ENCODE measurements around the gene LCN12. TPM values are rescaled to one million over a fixed set of nuclear protein-coding genes. Genes with fewer than 3 reads are reported as not detected.

The LCN12 gene
- total RNA-seq, 2 experiments from 2014 or later: 0.68 to 1.2 TPM

GRCh38 chr9:136944519-136945332 is 7.3 kb upstream of the LCN12 start, which contains the start of the genes C8G and FBXW5:
Gene C8G (plus strand): TSS chr9:136945243. CDS start chr9:136945321, 78 bp downstream.
Gene FBXW5 (minus strand): TSS chr9:136944738. CDS start chr9:136944083, 655 bp downstream.
- peak within 1 kb of the TSS; percentile 81 for H3K27ac Mint-ChIP-seq
- no peaks in the 10 kb centered on the region for H3K27me3 Mint-ChIP-seq

DNA sequence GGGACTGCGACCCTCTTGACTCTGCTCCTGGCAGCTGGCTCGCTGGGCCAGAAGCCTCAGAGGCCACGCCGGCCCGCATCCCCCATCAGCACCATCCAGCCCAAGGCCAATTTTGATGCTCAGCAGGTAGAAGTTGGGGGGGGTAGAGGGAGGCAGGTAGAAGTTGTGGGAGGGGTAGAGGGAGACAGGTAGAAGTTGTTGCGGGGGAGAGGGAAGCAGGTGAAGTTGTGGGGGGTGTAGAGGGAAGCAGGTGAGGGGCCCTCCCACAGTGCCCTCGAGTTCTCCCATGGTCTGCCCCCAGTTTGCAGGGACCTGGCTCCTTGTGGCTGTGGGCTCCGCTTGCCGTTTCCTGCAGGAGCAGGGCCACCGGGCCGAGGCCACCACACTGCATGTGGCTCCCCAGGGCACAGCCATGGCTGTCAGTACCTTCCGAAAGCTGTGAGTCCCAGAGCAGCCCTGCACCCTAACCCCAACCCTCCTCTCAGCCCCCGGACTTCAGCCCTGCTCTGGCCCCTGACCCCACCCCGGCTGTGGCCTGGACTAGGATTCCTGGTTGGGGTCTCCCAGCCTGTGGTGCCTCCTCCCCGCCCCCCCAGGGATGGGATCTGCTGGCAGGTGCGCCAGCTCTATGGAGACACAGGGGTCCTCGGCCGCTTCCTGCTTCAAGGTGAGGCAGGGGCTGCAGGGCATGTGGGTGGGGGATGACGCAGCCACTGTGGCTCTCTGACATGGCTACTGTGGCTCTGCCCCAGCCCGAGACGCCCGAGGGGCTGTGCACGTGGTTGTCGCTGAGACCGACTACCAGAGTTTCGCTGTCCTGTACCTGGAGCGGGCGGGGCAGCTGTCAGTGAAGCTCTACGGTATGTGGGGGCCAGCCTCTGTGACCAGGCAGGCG is 6.5 kb upstream of the LCN12 start:
- H3K27ac Mint-ChIP-seq: peak overlapping the region; percentile 81
- no peaks in the 10 kb centered on the region for H3K27me3 Mint-ChIP-seq
- H3K4me1 Mint-ChIP-seq: peaks cover 20% of the 10 kb centered on the region
- no peaks in the 10 kb centered on the region for H3K9me3 Mint-ChIP-seq (ENCODE audit: low read depth)
- CTCF ChIA-PET: interaction anchor here (0.7 to 7.3 kb wide), 12 partner anchors 8 to 122 kb away, joined by 3 to 183 read pairs (median 4); partner anchors contain the start of genes ABCA2, AJM1, CLIC3 and FUT7
- no peak for DNase-seq
- no peak for ATAC-seq
- peaks cover 13% of the 10 kb centered on the region for H3K36me3 Mint-ChIP-seq
- H3K4me3 Mint-ChIP-seq: no peak overlapping the region

More at GRCh38 chr9:136944519-136945332, 7.3 kb upstream of the LCN12 start, which contains the start of the genes C8G and FBXW5:
- DNase-seq (peak; percentile 96), ATAC-seq (peak; percentile 81)
- Mint-ChIP-seq H3K4me3 (peak within 1 kb of the TSS; percentile 79), H3K4me1 (peaks cover 18% of the 10 kb centered on the region), H3K9me3 (ENCODE audit: low read depth) (no peaks in the 10 kb centered on the region), H3K36me3 (peaks cover 16% of the 10 kb centered on the region)
- CTCF ChIA-PET: interaction anchor here (0.7 to 7.3 kb wide), 22 partner anchors 9 to 244 kb away, joined by 3 to 183 read pairs (median 4); partner anchors contain the start of genes ABCA2, AJM1, CLIC3 and FUT7

DNA sequence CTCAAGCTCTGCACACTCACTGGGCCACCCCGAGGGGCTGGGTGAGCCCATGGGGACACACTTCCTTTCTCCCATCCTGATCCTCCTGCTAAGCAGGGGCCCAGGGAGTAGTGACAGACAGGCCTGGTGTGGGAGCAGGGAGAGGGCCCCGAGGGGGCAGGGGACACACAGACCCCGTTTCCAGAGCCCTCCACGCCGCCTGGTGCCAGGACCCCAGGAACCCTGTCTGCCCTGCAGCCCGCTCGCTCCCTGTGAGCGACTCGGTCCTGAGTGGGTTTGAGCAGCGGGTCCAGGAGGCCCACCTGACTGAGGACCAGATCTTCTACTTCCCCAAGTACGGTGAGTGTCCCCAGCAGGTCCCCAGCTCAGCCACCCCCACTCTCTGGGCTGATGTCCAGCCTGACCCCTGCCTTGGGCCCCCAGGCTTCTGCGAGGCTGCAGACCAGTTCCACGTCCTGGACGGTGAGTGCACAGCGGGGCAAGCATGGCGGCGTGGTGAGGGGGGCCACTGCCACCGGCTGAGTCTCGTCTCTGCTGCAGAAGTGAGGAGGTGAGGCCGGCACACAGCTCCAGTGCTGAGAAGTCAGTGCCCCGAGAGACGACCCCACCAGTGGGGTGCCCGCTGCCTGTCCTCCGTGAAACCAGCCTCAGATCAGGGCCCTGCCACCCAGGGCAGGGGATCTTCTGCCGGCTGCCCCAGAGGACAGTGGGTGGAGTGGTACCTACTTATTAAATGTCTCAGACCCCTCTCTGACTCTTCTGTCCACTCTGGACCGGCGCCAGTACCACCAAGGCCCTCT is 5.6 kb upstream of the LCN12 start:
- peaks cover 20% of the 10 kb centered on the region for H3K4me1 Mint-ChIP-seq
- CTCF ChIA-PET: interaction anchor here (0.5 to 7.3 kb wide), 9 partner anchors 9 to 122 kb away, joined by 3 to 183 read pairs (median 6); partner anchors contain the start of genes ABCA2, AJM1, CLIC3 and FUT7
- peaks cover 9% of the 10 kb centered on the region for H3K36me3 Mint-ChIP-seq
- ATAC-seq (no peak), DNase-seq (no peak)
- H3K27me3 Mint-ChIP-seq: no peaks in the 10 kb centered on the region
- no peaks in the 10 kb centered on the region for H3K9me3 Mint-ChIP-seq (ENCODE audit: low read depth)
- no peak overlapping the region for H3K4me3 Mint-ChIP-seq
- H3K27ac Mint-ChIP-seq: no peak overlapping the region

DNA sequence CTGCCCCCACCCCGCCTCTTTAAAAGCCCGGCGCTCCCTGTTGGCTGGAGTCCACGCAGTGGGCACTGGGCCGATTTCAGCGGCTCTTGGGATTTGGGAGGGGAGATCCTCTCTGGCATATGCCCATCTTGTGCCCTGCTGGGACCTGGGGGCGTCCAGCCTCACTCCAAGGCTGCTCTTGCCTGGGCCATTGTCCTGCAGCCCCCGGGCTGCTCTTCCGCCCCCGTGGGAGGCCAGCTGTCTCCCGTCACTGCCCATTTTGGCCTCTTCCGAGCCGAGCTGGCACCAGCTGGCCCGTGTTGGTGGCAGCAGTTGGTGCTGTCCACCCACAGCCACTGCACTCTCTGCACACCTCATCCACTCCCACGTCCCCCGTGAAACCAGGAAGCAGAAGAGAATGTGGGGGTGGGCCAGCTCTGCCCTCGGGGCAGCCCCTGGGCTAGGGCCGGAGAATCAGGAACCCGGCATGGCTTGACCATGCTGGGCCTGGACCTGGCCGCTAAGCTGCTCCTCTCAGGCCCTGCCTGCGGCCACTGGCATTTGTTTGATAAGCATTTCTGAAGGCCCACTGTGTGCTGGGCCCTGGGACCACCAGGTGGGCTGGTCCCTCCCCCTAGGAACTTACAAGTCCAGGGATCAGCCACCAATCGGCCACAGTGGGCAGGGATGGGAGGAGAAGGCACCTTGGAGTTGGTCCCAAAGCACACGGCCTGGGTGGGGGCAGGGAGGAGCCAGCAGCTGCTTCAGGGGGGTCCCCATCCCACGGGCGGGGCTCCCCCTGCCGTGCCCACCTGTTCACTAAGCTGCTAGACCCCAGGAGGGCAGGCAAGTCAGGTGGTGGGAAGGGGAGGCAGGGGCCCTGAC is 4.8 kb upstream of the LCN12 start:
- no peaks in the 10 kb centered on the region for H3K9me3 Mint-ChIP-seq (ENCODE audit: low read depth)
- peaks cover 5% of the 10 kb centered on the region for H3K36me3 Mint-ChIP-seq
- CTCF ChIA-PET: interaction anchor here (0.5 to 7.3 kb wide), 27 partner anchors 12 to 289 kb away, joined by 3 to 183 read pairs (median 6); partner anchors contain the start of genes ABCA2, AJM1, CLIC3 and FUT7
- no peak overlapping the region for H3K27ac Mint-ChIP-seq
- H3K4me3 Mint-ChIP-seq: no peak overlapping the region
- no peaks in the 10 kb centered on the region for H3K27me3 Mint-ChIP-seq
- peaks cover 20% of the 10 kb centered on the region for H3K4me1 Mint-ChIP-seq
- ATAC-seq: no peak
- DNase-seq: no peak

DNA sequence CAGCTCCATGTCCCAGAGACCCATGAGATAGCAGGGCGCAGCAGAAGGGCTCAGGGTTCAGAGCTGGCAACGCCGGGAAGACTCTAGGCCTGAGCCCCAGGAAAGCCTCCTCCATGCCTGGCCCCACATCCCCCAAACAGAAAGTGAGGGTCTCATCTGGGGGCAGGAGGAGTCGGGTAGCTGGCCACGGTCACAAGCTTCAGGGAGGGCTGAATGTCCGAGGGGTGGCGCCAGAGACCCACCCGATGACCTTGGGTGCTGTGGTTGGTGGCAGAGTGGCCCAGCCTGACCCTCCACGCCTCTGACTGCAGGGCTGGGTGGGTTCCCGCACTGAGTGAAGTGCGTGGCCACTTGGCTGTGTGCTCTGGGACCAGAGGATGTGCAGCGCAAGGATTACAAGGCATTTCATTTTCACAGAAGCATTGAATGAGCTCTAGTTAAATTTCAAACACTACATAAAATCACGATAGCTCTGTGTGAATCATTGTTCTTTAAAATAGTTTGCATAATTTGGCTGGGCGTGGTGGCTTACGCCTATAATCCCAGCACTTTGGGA is 4.0 kb upstream of the LCN12 start:
- Mint-ChIP-seq H3K4me1 (peaks cover 16% of the 10 kb centered on the region), H3K27me3 (no peaks in the 10 kb centered on the region), H3K4me3 (peak overlapping the region; percentile 15), H3K9me3 (ENCODE audit: low read depth) (no peaks in the 10 kb centered on the region), H3K27ac (peak overlapping the region; percentile 54), H3K36me3 (no peaks in the 10 kb centered on the region)
- CTCF ChIA-PET: interaction anchor here (0.6 to 7.3 kb wide), 29 partner anchors 11 to 288 kb away, joined by 3 to 183 read pairs (median 5); partner anchors contain the start of genes ABCA2, AJM1, CLIC3 and FUT7
- DNase-seq (peak; percentile 57), ATAC-seq (no peak)

DNA sequence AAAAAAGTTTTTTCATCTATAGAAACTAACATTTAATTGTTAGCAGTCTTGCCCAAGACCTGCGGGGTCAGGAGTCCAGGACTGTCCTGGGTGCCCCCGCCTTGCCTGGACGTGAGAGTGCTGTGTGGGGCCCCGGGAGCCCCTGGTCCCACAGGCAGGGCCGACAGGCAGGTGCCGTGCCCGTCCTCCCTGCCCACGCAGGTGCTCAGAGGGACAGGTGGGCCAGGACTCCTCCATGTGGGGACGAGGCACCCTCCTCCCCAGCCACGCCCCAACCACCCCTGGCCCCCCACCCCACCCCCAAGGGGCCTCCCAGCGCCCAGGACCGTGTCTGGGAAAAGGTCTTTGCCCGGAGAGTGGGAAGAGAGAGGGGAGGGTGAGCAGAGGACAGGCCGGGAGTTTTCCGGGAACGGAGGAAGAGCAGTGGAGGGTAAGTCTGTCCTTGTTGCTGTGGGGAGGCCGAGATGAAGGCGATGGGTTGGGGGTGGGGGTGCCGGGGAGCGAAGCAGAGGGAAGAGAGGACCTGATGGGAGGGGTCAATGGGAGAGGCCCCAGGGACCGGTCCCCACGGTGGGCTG is 2.7 kb upstream of the LCN12 start:
- Mint-ChIP-seq H3K4me3 (peak overlapping the region; percentile 76), H3K36me3 (no peaks in the 10 kb centered on the region), H3K27ac (peak overlapping the region; percentile 84), H3K4me1 (peaks cover 13% of the 10 kb centered on the region), H3K27me3 (no peaks in the 10 kb centered on the region), H3K9me3 (ENCODE audit: low read depth) (no peaks in the 10 kb centered on the region)
- DNase-seq (no peak), ATAC-seq (no peak)
- CTCF ChIA-PET: interaction anchor here (1.3 to 7.3 kb wide), 5 partner anchors 10 to 149 kb away, joined by 4 to 183 read pairs (median 15); partner anchors contain the start of genes FUT7 and PAXX

- DNase-seq (peak; percentile 99), ATAC-seq (peak; percentile 97)
- Mint-ChIP-seq H3K36me3 (no peaks in the 10 kb centered on the region), H3K4me3 (peak overlapping the region; percentile 76), H3K9me3 (ENCODE audit: low read depth) (no peaks in the 10 kb centered on the region), H3K27ac (peak overlapping the region; percentile 84), H3K4me1 (peaks cover 9% of the 10 kb centered on the region), H3K27me3 (no peaks in the 10 kb centered on the region)
- CTCF ChIA-PET: interaction anchor here (0.9 to 7.3 kb wide), 6 partner anchors 25 to 108 kb away, joined by 3 to 183 read pairs (median 6); partner anchors contain the start of genes AJM1, FUT7 and PAXX
These were observed 2.0 kb upstream of the LCN12 start for GRCh38 chr9:136949817-136950655.

DNA sequence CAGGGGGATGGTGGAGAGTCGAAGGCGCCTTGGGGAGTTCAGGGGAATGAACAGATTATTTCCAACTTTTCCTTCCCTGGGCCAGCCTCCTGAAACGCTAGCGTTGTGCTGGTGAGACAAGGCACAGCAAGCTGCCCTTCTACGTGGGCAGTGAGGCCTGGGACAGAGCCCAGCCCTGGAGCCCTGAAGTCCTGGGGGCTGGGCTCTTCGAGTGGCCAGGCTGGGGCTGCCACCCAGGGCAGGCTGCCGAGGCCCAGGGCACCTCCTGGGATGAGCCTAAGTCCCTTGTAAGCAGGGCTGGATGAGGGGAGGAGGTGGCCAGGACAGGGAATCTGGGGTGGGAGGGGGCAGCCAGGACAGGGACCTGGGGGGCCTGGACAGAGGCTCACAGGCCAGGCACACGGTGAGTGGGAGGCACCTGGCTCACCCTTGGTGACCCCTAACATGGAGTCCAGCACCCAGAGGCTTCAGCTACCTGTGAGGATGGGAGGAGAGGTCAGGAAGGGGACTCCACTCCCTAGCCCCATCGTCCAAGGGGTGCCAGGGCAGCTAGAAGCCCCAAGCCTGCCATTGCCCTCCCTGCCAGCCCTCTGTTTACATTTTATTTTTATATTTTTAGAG is 1.3 kb upstream of the LCN12 start:
- no peaks in the 10 kb centered on the region for H3K36me3 Mint-ChIP-seq
- CTCF ChIA-PET: interaction anchor here (0.9 to 1.8 kb wide), 5 partner anchors 25 to 109 kb away, joined by 3 to 9 read pairs (median 4); partner anchors contain the start of genes AJM1 and PAXX
- no peaks in the 10 kb centered on the region for H3K9me3 Mint-ChIP-seq (ENCODE audit: low read depth)
- H3K27ac Mint-ChIP-seq: peak overlapping the region; percentile 82
- DNase-seq (no peak), ATAC-seq (no peak)
- H3K4me3 Mint-ChIP-seq: peak overlapping the region; percentile 73
- no peaks in the 10 kb centered on the region for H3K27me3 Mint-ChIP-seq
- H3K4me1 Mint-ChIP-seq: peaks cover 5% of the 10 kb centered on the region

- Mint-ChIP-seq H3K4me1 (peaks cover 5% of the 10 kb centered on the region), H3K27ac (no peak overlapping the region), H3K9me3 (ENCODE audit: low read depth) (peaks cover 6% of the 10 kb centered on the region), H3K27me3 (no peaks in the 10 kb centered on the region), H3K36me3 (peaks cover 2% of the 10 kb centered on the region), H3K4me3 (no peak overlapping the region)
- DNase-seq (no peak), ATAC-seq (no peak)
- CTCF ChIA-PET: interaction anchor here (1.8 kb wide), 1 partner anchor 83 kb away, joined by 7 read pairs; no protein-coding TSS in a partner anchor
These were observed 313 bp downstream of the LCN12 start for GRCh38 chr9:136952321-136952850.

Data from activated CD8-positive, alpha-beta memory T cell treated with anti-CD3 and anti-CD28 coated beads, Interleukin-2, amount 10 ng/mL, durations not matched to agents 7 days and 5 days (primary cell).